ENCODE results near the gene NMNAT2. TPM values are rescaled to one million over a fixed set of nuclear protein-coding genes. Genes with fewer than 3 reads are reported as not detected.

NMNAT2 gene
- total and polyA plus RNA-seq, 2 of the 8 experiments (the other 6 are each of a cell fraction or from before 2014, with no cell fraction given): 6.5 to 20.9 TPM

DNA sequence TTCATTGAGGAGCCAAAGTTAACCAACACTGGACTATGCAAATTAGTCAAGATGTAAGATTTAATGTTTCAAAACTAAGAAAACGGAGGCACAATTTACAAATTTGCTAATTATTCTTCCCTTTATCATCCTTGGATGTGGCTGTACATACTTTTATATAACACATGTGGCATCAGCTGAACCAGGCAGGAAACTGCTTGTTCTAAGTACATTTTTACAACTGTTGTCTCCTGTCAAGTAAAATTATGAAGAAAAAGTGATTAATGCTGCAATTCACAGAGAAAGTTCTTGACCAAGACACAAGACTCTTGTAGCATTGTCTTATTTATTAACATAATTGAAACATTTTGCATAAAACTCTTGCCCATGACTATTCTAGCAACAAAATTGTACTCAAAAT lies 170.2 kb downstream of the NMNAT2 start:
- H2BK12ac ChIP-seq (ENCODE audit: low read depth, low read length): no peak overlapping the region
- H4K91ac ChIP-seq (replicated peaks; ENCODE audit: insufficient read length, low read length): no peak overlapping the region
- H4K5ac ChIP-seq (ENCODE audit: insufficient read length, low read depth, low read length): no peak overlapping the region
- no peaks in the 10 kb centered on the region for H4K20me1 ChIP-seq (replicated peaks in 1 of 2; ENCODE audit: control insufficient read depth in 1 of 2, insufficient read depth in 2 of 2, low read length in 2 of 2)
- H3K23me2 ChIP-seq (ENCODE audit: low read depth, low read length): no peaks in the 10 kb centered on the region
- H3K4me3 ChIP-seq (ENCODE audit: extremely low read depth in 1 of 4, insufficient read depth in 2 of 4, low read depth in 3 of 4, low read length in 4 of 4): no peak overlapping the region
- H3K4ac ChIP-seq (replicated peaks; ENCODE audit: insufficient read length, low read depth, low read length): no peak overlapping the region
- H3K27ac ChIP-seq (ENCODE audit: low read depth, low read length): no peak overlapping the region
- no peak overlapping the region for H2BK5ac ChIP-seq (ENCODE audit: low read depth, low read length)
- no peak overlapping the region for H3K9ac ChIP-seq (replicated peaks in 1 of 4; ENCODE audit: extremely low read depth in 1 of 4, low read depth in 3 of 4, low read length in 3 of 4)
- ChIA-PET CTCF (ENCODE audit: partially characterized antibody) (interaction anchor here (0.7 to 1.6 kb wide), 8 partner anchors 10 to 58 kb away, joined by 4 to 9 read pairs (median 4); no protein-coding TSS in a partner anchor), POLR2A (ENCODE audit: partially characterized antibody) (interaction anchor here (0.6 to 1.7 kb wide), 3 partner anchors 13 to 220 kb away, joined by 3 to 5 read pairs (median 3); no protein-coding TSS in a partner anchor)
- H3K4me1 ChIP-seq (replicated peaks in 1 of 4; ENCODE audit: control insufficient read depth in 3 of 4, insufficient read depth in 4 of 4, low read length in 3 of 4): peaks cover 0 to 3% (median 1%) of the 10 kb centered on the region in 4 experiments; a peak in 2 of 7 replicates
- WGBS, 2 experiments (ENCODE audit: extremely low coverage in 1 of 2, insufficient coverage in 1 of 2, insufficient read length in 1 of 2, insufficient replicate concordance in 2 of 2, low coverage in 1 of 2, low lambda C conversion rate in 2 of 2, missing lambda C conversion rate in 1 of 2): 83% methylated on average over 1 of the region's 1 CpG; no CpG with 5 or more reads in 1 of the 2 experiments
- no peak overlapping the region for H2BK20ac ChIP-seq (ENCODE audit: low read length)
- DNase-seq (ENCODE audit: low read depth in 1 of 2, low spot score in 2 of 2): no peak
- no peaks in the 10 kb centered on the region for H3K79me2 ChIP-seq (ENCODE audit: control insufficient read depth in 1 of 2, insufficient read depth in 2 of 2, low read length in 2 of 2)
- no peaks in the 10 kb centered on the region for H3K79me1 ChIP-seq (ENCODE audit: low read depth, low read length)
- no peak overlapping the region for H3K14ac ChIP-seq (ENCODE audit: insufficient read length)
- no peak overlapping the region for H4K8ac ChIP-seq (ENCODE audit: extremely low read depth, insufficient read depth, low read length)
- no peak overlapping the region for H3K56ac ChIP-seq (replicated peaks; ENCODE audit: insufficient read length, low read depth, low read length)
- H3K23ac ChIP-seq (ENCODE audit: insufficient read length): no peak overlapping the region
- no peaks in the 10 kb centered on the region for H3K27me3 ChIP-seq (replicated peaks in 1 of 4; ENCODE audit: control insufficient read depth in 3 of 4, extremely low read depth in 1 of 4, insufficient read depth in 3 of 4, low read length in 3 of 4)
- H3K18ac ChIP-seq (ENCODE audit: extremely low read depth, low read length): no peak overlapping the region
- H2BK15ac ChIP-seq (ENCODE audit: low read length): no peak overlapping the region
- no peak for TF ChIP-seq SIX5 (IDR thresholded peaks at IDR 0.05; ENCODE audit: low read depth, low read length)
- TF ChIP-seq SP4 (IDR thresholded peaks at IDR 0.05; ENCODE audit: low read length): no peak
- no peak for TF ChIP-seq POLR2AphosphoS5 (IDR thresholded peaks at IDR 0.05; ENCODE audit: low read depth, low read length)
- no peak for TF ChIP-seq RXRA (IDR thresholded peaks at IDR 0.05; ENCODE audit: insufficient read depth, low read depth, low read length)
- no peak for TF ChIP-seq BRCA1 (IDR thresholded peaks at IDR 0.05; ENCODE audit: low read depth, low read length)
- TF ChIP-seq, protein P1, sequence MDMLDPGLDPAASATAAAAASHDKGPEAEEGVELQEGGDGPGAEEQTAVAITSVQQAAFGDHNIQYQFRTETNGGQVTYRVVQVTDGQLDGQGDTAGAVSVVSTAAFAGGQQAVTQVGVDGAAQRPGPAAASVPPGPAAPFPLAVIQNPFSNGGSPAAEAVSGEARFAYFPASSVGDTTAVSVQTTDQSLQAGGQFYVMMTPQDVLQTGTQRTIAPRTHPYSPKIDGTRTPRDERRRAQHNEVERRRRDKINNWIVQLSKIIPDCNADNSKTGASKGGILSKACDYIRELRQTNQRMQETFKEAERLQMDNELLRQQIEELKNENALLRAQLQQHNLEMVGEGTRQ (IDR thresholded peaks at IDR 0.05; ENCODE audit: low read length): no peak
- TF ChIP-seq, protein P2, sequence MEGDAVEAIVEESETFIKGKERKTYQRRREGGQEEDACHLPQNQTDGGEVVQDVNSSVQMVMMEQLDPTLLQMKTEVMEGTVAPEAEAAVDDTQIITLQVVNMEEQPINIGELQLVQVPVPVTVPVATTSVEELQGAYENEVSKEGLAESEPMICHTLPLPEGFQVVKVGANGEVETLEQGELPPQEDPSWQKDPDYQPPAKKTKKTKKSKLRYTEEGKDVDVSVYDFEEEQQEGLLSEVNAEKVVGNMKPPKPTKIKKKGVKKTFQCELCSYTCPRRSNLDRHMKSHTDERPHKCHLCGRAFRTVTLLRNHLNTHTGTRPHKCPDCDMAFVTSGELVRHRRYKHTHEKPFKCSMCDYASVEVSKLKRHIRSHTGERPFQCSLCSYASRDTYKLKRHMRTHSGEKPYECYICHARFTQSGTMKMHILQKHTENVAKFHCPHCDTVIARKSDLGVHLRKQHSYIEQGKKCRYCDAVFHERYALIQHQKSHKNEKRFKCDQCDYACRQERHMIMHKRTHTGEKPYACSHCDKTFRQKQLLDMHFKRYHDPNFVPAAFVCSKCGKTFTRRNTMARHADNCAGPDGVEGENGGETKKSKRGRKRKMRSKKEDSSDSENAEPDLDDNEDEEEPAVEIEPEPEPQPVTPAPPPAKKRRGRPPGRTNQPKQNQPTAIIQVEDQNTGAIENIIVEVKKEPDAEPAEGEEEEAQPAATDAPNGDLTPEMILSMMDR (IDR thresholded peaks at IDR 0.05; ENCODE audit: control extremely low read depth in 1 of 3, insufficient read depth in 1 of 3, low read depth in 1 of 3, low read length in 3 of 3): no peak
- H3K9me3 ChIP-seq (ENCODE audit: insufficient read depth in 2 of 2, low read depth in 1 of 2, low read length in 1 of 2): no peaks in the 10 kb centered on the region
- no peak overlapping the region for H2BK120ac ChIP-seq (replicated peaks; ENCODE audit: low read depth, low read length)
- H2AK5ac ChIP-seq (ENCODE audit: low read depth, low read length): no peak overlapping the region
- no peak overlapping the region for H2AFZ ChIP-seq (ENCODE audit: low read length)
- no peaks in the 10 kb centered on the region; a peak in 1 of 8 replicates for H3K36me3 ChIP-seq (ENCODE audit: control insufficient read depth in 2 of 4, insufficient read depth in 4 of 4, low read length in 3 of 4)
- no peak overlapping the region for H3K4me2 ChIP-seq (ENCODE audit: insufficient read depth in 1 of 2, low read depth in 2 of 2, low read length in 2 of 2)
- no peak for FAIRE-seq
